RWPE1 (cell line): Measurements from ENCODE around the gene F12.

Experiments
- CTCF ChIA-PET: fragments of 350-600 bp; sonication (Branson Sonifier 250); formaldehyde crosslinking; extraction: SDS; loops from one replicate; lab custom pipeline; 2021; lab: Yijun Ruan, JAX
- POLR2A ChIA-PET: fragments of 400-600 bp; formaldehyde crosslinking; extraction: SDS; loops from one replicate; lab custom pipeline; 2020; ENCODE audit warnings: antibody characterized with exemption; ENCODE audit not compliant: low non-redundant PET; lab: Yijun Ruan, JAX
- DNase-seq: peaks from one replicate; pipeline ENCODE4 v3.0.0; 2012; ENCODE audit warnings: low spot score
- H3K27ac ChIP-seq: fragments of 450-650 bp; 2 replicates; pipeline ENCODE4 v1.5.1; 2017
- CTCF ChIP-seq: fragments of 450-650 bp; conservative IDR thresholded peaks from 2 replicates; pipeline ENCODE4 v1.5.1; 2017; ENCODE audit warnings: low read depth, mild to moderate bottlenecking

The F12 gene

DNA sequence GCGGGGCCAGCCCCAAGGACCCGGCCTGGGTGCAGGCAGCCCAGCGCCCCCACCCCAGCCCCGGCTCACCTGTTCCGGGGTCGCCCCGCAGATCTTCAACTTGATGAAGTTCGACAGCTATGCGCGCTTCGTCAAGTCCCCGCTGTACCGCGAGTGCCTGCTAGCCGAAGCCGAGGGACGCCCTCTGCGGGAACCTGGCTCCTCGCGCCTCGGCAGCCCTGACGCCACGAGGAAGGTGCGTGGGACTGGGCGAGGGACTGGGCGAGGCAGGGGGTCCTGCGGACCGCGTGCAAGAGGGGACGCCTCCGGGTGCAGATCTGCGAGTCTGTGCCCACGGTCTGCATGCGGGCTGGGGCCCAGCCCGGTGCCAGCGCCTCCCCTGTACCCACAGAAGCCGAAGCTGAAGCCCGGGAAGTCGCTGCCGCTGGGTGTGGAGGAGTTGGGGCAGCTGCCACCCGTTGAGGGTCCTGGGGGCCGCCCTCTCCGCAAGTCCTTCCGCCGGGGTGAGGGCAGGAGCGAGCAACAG, 42.0 kb downstream of the F12 start:
- CTCF ChIA-PET, result interaction anchor here (0.5 to 0.7 kb wide), 2 partner anchors 203 to 1193 kb away, joined by 3 read pairs; no protein-coding TSS in a partner anchor
- POLR2A ChIA-PET, result no interaction called here

DNA sequence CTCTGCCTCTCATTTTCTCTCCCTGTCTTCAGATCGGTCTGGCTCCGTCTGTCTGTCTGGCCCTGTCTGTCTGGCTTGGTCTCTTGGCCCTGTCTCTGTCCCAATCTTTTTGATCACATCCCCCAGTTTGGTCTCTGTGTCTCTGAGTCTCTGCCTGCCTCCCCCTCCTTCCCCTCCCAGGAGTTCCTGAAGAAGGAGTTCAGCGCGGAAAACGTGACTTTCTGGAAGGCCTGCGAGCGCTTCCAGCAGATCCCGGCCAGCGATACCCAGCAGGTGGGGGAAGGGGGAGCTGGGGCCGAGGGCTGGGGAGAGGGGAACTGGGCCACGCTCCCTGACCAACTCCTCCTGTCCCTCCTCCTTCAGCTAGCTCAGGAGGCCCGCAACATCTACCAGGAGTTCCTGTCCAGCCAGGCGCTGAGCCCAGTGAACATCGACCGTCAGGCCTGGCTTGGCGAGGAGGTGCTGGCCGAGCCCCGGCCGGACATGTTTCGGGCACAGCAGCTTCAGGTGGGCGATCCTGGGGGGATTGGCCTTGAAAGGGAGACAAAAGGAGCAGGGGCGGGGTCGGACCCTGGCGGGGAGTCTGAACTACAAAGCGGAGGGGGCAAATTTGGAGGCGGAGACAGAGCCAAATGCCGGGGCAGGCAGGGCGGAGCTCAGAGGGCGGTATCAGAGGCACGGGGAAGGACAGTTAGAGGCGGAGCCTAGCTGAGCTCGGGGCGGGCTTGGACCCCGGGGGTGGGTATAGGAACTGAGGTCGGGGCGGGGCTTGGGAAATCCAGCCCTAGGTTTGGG, 42.6 kb downstream of the F12 start:
- ChIA-PET POLR2A (no interaction called here), CTCF (interaction anchor here (0.5 to 1.5 kb wide), 4 partner anchors 21 to 1192 kb away, joined by 3 read pairs; no protein-coding TSS in a partner anchor)
- peak overlapping the region; percentile 89 for H3K27ac ChIP-seq
- peak; percentile 58 for DNase-seq
- no peak for TF ChIP-seq CTCF

More for the DNA sequence above, 42.0 kb downstream of the F12 start:
- no peak for TF ChIP-seq CTCF
- H3K27ac ChIP-seq, result peak overlapping the region; percentile 89
- DNase-seq, result no peak

GRCh38 chr5:177365845-177366527, 43.4 kb downstream of the F12 start:
- no peak for TF ChIP-seq CTCF
- no peak for DNase-seq
- peak overlapping the region; percentile 89 for H3K27ac ChIP-seq
- ChIA-PET CTCF (interaction anchor here (1.5 kb wide), 1 partner anchor 22 kb away, joined by 3 read pairs; no protein-coding TSS in a partner anchor), POLR2A (no interaction called here)

- ChIA-PET CTCF (interaction anchor here (0.6 to 1.5 kb wide), 10 partner anchors 13 to 251 kb away, joined by 3 to 5 read pairs (median 3); partner anchors contain the start of gene LMAN2), POLR2A (no interaction called here)
- DNase-seq, result no peak
These were observed 45.0 kb downstream of the F12 start for GRCh38 chr5:177364159-177364962.

GRCh38 chr5:177363565-177363964, 45.8 kb downstream of the F12 start:
- peak overlapping the region; percentile 89 for H3K27ac ChIP-seq
- no peak for DNase-seq
- CTCF ChIA-PET, result interaction anchor here (1.0 to 1.5 kb wide), 6 partner anchors 12 to 250 kb away, joined by 3 to 5 read pairs (median 3); partner anchors contain the start of gene LMAN2
- POLR2A ChIA-PET, result interaction anchor here (0.6 kb wide), 1 partner anchor 10 kb away, joined by 3 read pairs; no protein-coding TSS in a partner anchor
- TF ChIP-seq CTCF, result no peak

More at GRCh38 chr5:177364159-177364962, 45.0 kb downstream of the F12 start:
- peak overlapping the region; percentile 89 for H3K27ac ChIP-seq
- TF ChIP-seq CTCF, result no peak
